Psoas muscle (tissue), 8 donors: ENCODE data around the gene TBC1D5. TPM values are rescaled to one million over a fixed set of nuclear protein-coding genes. Genes with fewer than 3 reads are reported as not detected.
A peak's percentile ranks its signal among the peaks of the same experiment; 100 is the strongest.

ENCODE experiments used
- ATAC-seq, 4 donors: fragments of 200-7000 bp; cut with Tn5 transposase; one replicate each; pipeline ENCODE4 v1.9.1; 2020; ENCODE audit warnings: moderate library complexity in 3 of 4, mild to moderate bottlenecking in 2 of 4
- DNase-seq, 2 donors: peaks; one replicate each; pipeline ENCODE4 v3.0.0-alpha.2; 2020
- H3K27ac ChIP-seq: fragments of 200-600 bp; one replicate; pipeline ENCODE4 v1.8.0; 2022
- H3K27me3 ChIP-seq, 3 donors: fragments of 200-600 bp in 1 of 3; one replicate each; pipeline versions ENCODE4 v1.6.1 to v1.8.0; 2013 to 2022; ENCODE audit warnings: low read length in 2 of 3, mild to moderate bottlenecking in 2 of 3, moderate library complexity in 1 of 3; ENCODE audit not compliant: insufficient read depth in 3 of 3
- H3K36me3 ChIP-seq, 2 donors: fragments of 200-600 bp in 1 of 2; one replicate each; pipeline versions ENCODE4 v1.6.1 to v1.8.0; 2013 to 2022; ENCODE audit warnings: low read depth in 1 of 2, mild to moderate bottlenecking in 1 of 2, moderate library complexity in 1 of 2; ENCODE audit not compliant: insufficient read depth in 1 of 2
- H3K4me1 ChIP-seq: fragments of 200-600 bp; one replicate; pipeline ENCODE4 v1.8.0; 2022
- H3K4me3 ChIP-seq: fragments of 200-600 bp; one replicate; pipeline ENCODE4 v1.8.0; 2022; ENCODE audit warnings: mild to moderate bottlenecking
- H3K9me3 ChIP-seq: fragments of 200-600 bp; one replicate; pipeline ENCODE4 v1.8.0; 2022
- CTCF ChIP-seq: fragments of 200-600 bp; IDR thresholded peaks from one replicate; pipeline ENCODE4 v1.8.0; 2022; ENCODE audit warnings: antibody characterized with exemption
- WGBS, 3 donors: extraction: QIAGEN DNeasy Blood & Tissue Kit; methylation state at CpG; one replicate each; pipeline versions ENCODE4 v1.1.6 to v1.1.7; 2013; 5-methylcytosine and 5-hydroxymethylcytosine counted together
- intact Hi-C, 2 donors: fragments of 100-400 bp; cut with DNase I; formaldehyde crosslinking; loops; one replicate each; pipeline versions ENCODE4 v1.11.0 to v1.14.2; 2022
- polyA plus RNA-seq, 3 donors: library from polyadenylated mRNA; stranded (reverse); fragments of 200-250 nt; gene quantifications; one replicate each; pipeline ENCODE4 v1.2.3, GENCODE V29; 2013
- total RNA-seq, 4 donors: library from RNA; stranded (reverse); fragmentation: NEBNext Ultra II Directional in 2 of 4; extraction: Animal tissue kit (Norgen Biotek cat#: 25700) in 2 of 4; gene quantifications; one replicate each; pipeline versions ENCODE4 v1.2.1 to v1.2.4, GENCODE V29; 2021 to 2023
- donor health status: healthy with polysubstance abuse.
- donor health status: DM: no; HTN: no; CAD: no; lungs with moderate emphysema.
- donor health status: Bipolar disorder and iron deficiency.
- donor health status: healthy.
- donor health status: DM: yes; HTN: yes; CAD: no.
- donor health status: DM: no; HTN: no; CAD: no.
- donor health status: DM: no; HTN: no; CAD: no.
- donor health status: DM: yes; HTN: yes; CAD: no.

TBC1D5 gene
- total and polyA plus RNA-seq, 7 donors = 4.3 to 20.4 (median 13.3) TPM

- 23 to 40% (median 36%) methylated on average over 2 of the region's 2 CpGs for WGBS, 3 donors
- H3K4me3 ChIP-seq = no peak overlapping the region
- peaks cover 0 to 21% of the 10 kb centered on the region in 2 donors for H3K36me3 ChIP-seq
- H3K4me1 ChIP-seq = peaks cover 27% of the 10 kb centered on the region
- ATAC-seq = peak; percentile 25 to 83 (median 68)
- DNase-seq = peak in 1 of 2 donors; percentile 49
- H3K9me3 ChIP-seq = no peaks in the 10 kb centered on the region
- TF ChIP-seq CTCF = no peak
- H3K27ac ChIP-seq = peak overlapping the region; percentile 72
- intact Hi-C loops = no loop called here
- no peaks in the 10 kb centered on the region for H3K27me3 ChIP-seq
Observed at GRCh38 chr3:17157713-17158112, 584.7 kb downstream of the TBC1D5 start.

GRCh38 chr3:17156864-17157263, 585.6 kb downstream of the TBC1D5 start:
- peak overlapping the region; percentile 72 for H3K27ac ChIP-seq

GRCh38 chr3:17155951-17156350, 586.5 kb downstream of the TBC1D5 start:
- H3K4me3 ChIP-seq = no peak overlapping the region
- intact Hi-C loops = no loop called here
- 94 to 100% (median 100%) methylated on average over 1 of the region's 1 CpG for WGBS, 3 donors
- TF ChIP-seq CTCF = no peak
- no peak for ATAC-seq
- peaks cover 27% of the 10 kb centered on the region for H3K4me1 ChIP-seq
- H3K27me3 ChIP-seq = no peaks in the 10 kb centered on the region
- no peak overlapping the region for H3K27ac ChIP-seq
- peak in 1 of 2 donors; percentile 39 for DNase-seq
- H3K36me3 ChIP-seq = peaks cover 0 to 11% of the 10 kb centered on the region in 2 donors
- no peaks in the 10 kb centered on the region for H3K9me3 ChIP-seq

More at GRCh38 chr3:17156864-17157263, 585.6 kb downstream of the TBC1D5 start:
- H3K4me1 ChIP-seq = peaks cover 27% of the 10 kb centered on the region
- WGBS, 3 donors = 96 to 99% (median 97%) methylated on average over 10 of the region's 10 CpGs
- DNase-seq (peak in 1 of 2 donors; percentile 36), ATAC-seq (no peak)
- H3K27me3 ChIP-seq = no peaks in the 10 kb centered on the region
- H3K4me3 ChIP-seq = no peak overlapping the region
- no peak for TF ChIP-seq CTCF
- no peaks in the 10 kb centered on the region for H3K9me3 ChIP-seq
- intact Hi-C loops = no loop called here
- peaks cover 0 to 17% of the 10 kb centered on the region in 2 donors for H3K36me3 ChIP-seq

GRCh38 chr3:17154941-17155340, 587.5 kb downstream of the TBC1D5 start:
- WGBS, 3 donors = 90 to 91% (median 90%) methylated on average over 10 of the region's 10 CpGs
- Histone ChIP-seq H3K27me3 (no peaks in the 10 kb centered on the region), H3K4me1 (peaks cover 27% of the 10 kb centered on the region), H3K4me3 (no peak overlapping the region), H3K36me3 (peaks cover 0 to 8% of the 10 kb centered on the region in 2 donors), H3K9me3 (no peaks in the 10 kb centered on the region), H3K27ac (no peak overlapping the region)
- DNase-seq = peak in 1 of 2 donors; percentile 49
- TF ChIP-seq CTCF = no peak
- intact Hi-C loops = no loop called here
- ATAC-seq = no peak

- Histone ChIP-seq H3K27ac (no peak overlapping the region), H3K9me3 (no peaks in the 10 kb centered on the region), H3K27me3 (no peaks in the 10 kb centered on the region), H3K36me3 (peaks cover 0 to 8% of the 10 kb centered on the region in 2 donors), H3K4me3 (no peak overlapping the region), H3K4me1 (peaks cover 24% of the 10 kb centered on the region)
- DNase-seq = peak in 1 of 2 donors; percentile 40
- ATAC-seq = no peak
- 97 to 98% (median 98%) methylated on average over 5 of the region's 5 CpGs for WGBS, 3 donors
- TF ChIP-seq CTCF = no peak
- intact Hi-C loops = no loop called here
Observed at GRCh38 chr3:17154221-17154620, 588.2 kb downstream of the TBC1D5 start.
